ENCODE results near the gene SMPD4. TPM values are rescaled to one million over a fixed set of nuclear protein-coding genes. Genes with fewer than 3 reads are reported as not detected.
"Not testable (repeated sequence)": the region's sequence is repeated elsewhere in the genome, so short reads cannot be mapped to it uniquely, and the experiment has no call there.

The SMPD4 gene
- total and polyA plus RNA-seq, 2 of the 4 experiments (the other 2 are of a cell fraction), result 8.6 to 63.0 TPM

GRCh38 chr2:130138841-130139251, 42.6 kb downstream of the SMPD4 start:
- WGBS, 2 experiments (ENCODE audit: extremely low coverage in 2 of 2, insufficient read length in 1 of 2), result no CpG with 5 or more reads among the region's 15 CpGs
- H3K4ac ChIP-seq (ENCODE audit: low read depth, low read length); BruUV-seq (replicated peaks); H3K9me1 ChIP-seq (ENCODE audit: insufficient read depth, low read length); POLR2A ChIA-PET (ENCODE audit: unreplicated experiment); intact Hi-C loops (cut with micrococcal nuclease); H2BK15ac ChIP-seq (ENCODE audit: low read depth, low read length); in situ Hi-C loops (cut with MboI; ENCODE audit: low sequenced_read_pairs); H3K27me3 ChIP-seq (ENCODE audit: control insufficient read depth, insufficient read depth, low read length); DNase-seq; H2AK5ac ChIP-seq (ENCODE audit: low read depth, low read length); H3K56ac ChIP-seq (ENCODE audit: extremely low read depth, insufficient read depth, low read length); H3K14ac ChIP-seq (replicated peaks; ENCODE audit: low read depth, low read length); H3K4me2 ChIP-seq (ENCODE audit: low read depth, low read length); H4K5ac ChIP-seq (ENCODE audit: low read depth, low read length); H2BK5ac ChIP-seq (ENCODE audit: low read depth, low read length, poor library complexity, severe bottlenecking); H2BK20ac ChIP-seq (ENCODE audit: low read depth, low read length); H3K18ac ChIP-seq (ENCODE audit: low read depth, low read length); CTCF ChIA-PET; H3K23ac ChIP-seq (ENCODE audit: low read depth, low read length); H2BK120ac ChIP-seq (ENCODE audit: low read depth, low read length); H3K36me3 ChIP-seq (ENCODE audit: control insufficient read depth, insufficient read depth, low read length); H4K8ac ChIP-seq (ENCODE audit: low read depth in 2 of 2, low read length in 2 of 2); H3K9me3 ChIP-seq (ENCODE audit: control insufficient read depth, insufficient read depth, low read length); H2AK9ac ChIP-seq (replicated peaks; ENCODE audit: low read depth, low read length, poor library complexity); H3K79me1 ChIP-seq (ENCODE audit: low read depth in 1 of 2, low read length in 2 of 2); H3K27ac ChIP-seq (ENCODE audit: insufficient read depth, low read length); H4K20me1 ChIP-seq (ENCODE audit: insufficient read depth, low read length); H3K4me3 ChIP-seq (ENCODE audit: insufficient read depth, low read depth, low read length); ATAC-seq (ENCODE audit: low read depth); H3K4me1 ChIP-seq (ENCODE audit: control insufficient read depth, insufficient read depth, low read length); dilution Hi-C loops (cut with HindIII; ENCODE audit: low sequenced_read_pairs, unreplicated experiment); H3K9ac ChIP-seq (ENCODE audit: low read depth, low read length); H4K91ac ChIP-seq (ENCODE audit: insufficient read depth, low read depth, low read length); H2AFZ ChIP-seq (replicated peaks; ENCODE audit: low read length, poor library complexity): not testable (repeated sequence)

GRCh38 chr2:130138326-130138725, 43.1 kb downstream of the SMPD4 start:
- H3K4me2 ChIP-seq (ENCODE audit: low read depth, low read length); CTCF ChIA-PET; H2AFZ ChIP-seq (replicated peaks; ENCODE audit: low read length, poor library complexity); H3K23ac ChIP-seq (ENCODE audit: low read depth, low read length); H2BK20ac ChIP-seq (ENCODE audit: low read depth, low read length); ATAC-seq (ENCODE audit: low read depth); H3K56ac ChIP-seq (ENCODE audit: extremely low read depth, insufficient read depth, low read length); H3K9ac ChIP-seq (ENCODE audit: low read depth, low read length); H2BK120ac ChIP-seq (ENCODE audit: low read depth, low read length); H4K5ac ChIP-seq (ENCODE audit: low read depth, low read length); H4K91ac ChIP-seq (ENCODE audit: insufficient read depth, low read depth, low read length); H3K4ac ChIP-seq (ENCODE audit: low read depth, low read length); intact Hi-C loops (cut with micrococcal nuclease); H3K27ac ChIP-seq (ENCODE audit: insufficient read depth, low read length); in situ Hi-C loops (cut with MboI; ENCODE audit: low sequenced_read_pairs); H3K9me1 ChIP-seq (ENCODE audit: insufficient read depth, low read length); H2BK5ac ChIP-seq (ENCODE audit: low read depth, low read length, poor library complexity, severe bottlenecking); H2AK9ac ChIP-seq (replicated peaks; ENCODE audit: low read depth, low read length, poor library complexity); H4K20me1 ChIP-seq (ENCODE audit: insufficient read depth, low read length); H3K27me3 ChIP-seq (ENCODE audit: control insufficient read depth, insufficient read depth, low read length); POLR2A ChIA-PET (ENCODE audit: unreplicated experiment); H3K18ac ChIP-seq (ENCODE audit: low read depth, low read length); BruUV-seq (replicated peaks); dilution Hi-C loops (cut with HindIII; ENCODE audit: low sequenced_read_pairs, unreplicated experiment); H3K4me1 ChIP-seq (ENCODE audit: control insufficient read depth, insufficient read depth, low read length); H3K36me3 ChIP-seq (ENCODE audit: control insufficient read depth, insufficient read depth, low read length); H3K4me3 ChIP-seq (ENCODE audit: insufficient read depth, low read depth, low read length); H2AK5ac ChIP-seq (ENCODE audit: low read depth, low read length); H3K79me1 ChIP-seq (ENCODE audit: low read depth in 1 of 2, low read length in 2 of 2); H2BK15ac ChIP-seq (ENCODE audit: low read depth, low read length); H4K8ac ChIP-seq (ENCODE audit: low read depth in 2 of 2, low read length in 2 of 2); H3K9me3 ChIP-seq (ENCODE audit: control insufficient read depth, insufficient read depth, low read length); DNase-seq; H3K14ac ChIP-seq (replicated peaks; ENCODE audit: low read depth, low read length): not testable (repeated sequence)
- no CpG with 5 or more reads among the region's 13 CpGs for whole genome bisulfite sequencing, 2 experiments (ENCODE audit: extremely low coverage in 2 of 2, insufficient read length in 1 of 2)

Data from IMR-90 (cell line).